K562 (cell line): ENCODE data around the gene HSF2. TPM values are rescaled to one million over a fixed set of nuclear protein-coding genes. Genes with fewer than 3 reads are reported as not detected.

ENCODE experiments used
- BRD9 ChIP-seq: fragments of 450-650 bp; IDR thresholded peaks from 2 replicates; pipeline ENCODE4 v1.6.1; 2018; ENCODE audit warnings: low read depth; ENCODE audit not compliant: partially characterized antibody
- DNMT1 ChIP-seq: fragments of 450-650 bp; IDR thresholded peaks from 2 replicates; pipeline ENCODE4 v1.6.1; 2016; ENCODE audit warnings: antibody characterized with exemption, mild to moderate bottlenecking
- FOS ChIP-seq: IDR thresholded peaks from 3 replicates; pipeline ENCODE4 v1.6.1; 2011; ENCODE audit not compliant: insufficient read length; ENCODE audit errors: extremely low read depth
- FUS ChIP-seq: fragments of 200-400 bp; formaldehyde crosslinking; optimal IDR thresholded peaks from 2 replicates; pipeline ENCODE3; 2017; ENCODE audit warnings: low read depth, low read length
- GTF2F1 ChIP-seq: IDR thresholded peaks from 2 replicates; pipeline ENCODE4 v1.6.1; 2011; ENCODE audit warnings: low read depth, low read length, improper control_type of control experiment
- HDGF ChIP-seq: fragments of 450-650 bp; IDR thresholded peaks from 2 replicates; pipeline ENCODE4 v1.6.1; 2016
- NCOA2 ChIP-seq, 2 experiments: fragments of 450-650 bp; IDR thresholded peaks; 2 replicates each; pipeline ENCODE4 v1.6.1; 2018; ENCODE audit warnings: mild to moderate bottlenecking in 2 of 2, moderate library complexity in 1 of 2; ENCODE audit not compliant: partially characterized antibody in 2 of 2
- PHTF2 ChIP-seq: fragments of 250-450 bp; sonication (Bioruptor Pico); IDR thresholded peaks from 2 replicates; pipeline ENCODE4 v1.5.0; 2021; ENCODE audit warnings: mild to moderate bottlenecking
- SREBF1 ChIP-seq: fragments of 150-350 bp; IDR thresholded peaks from 2 replicates; pipeline ENCODE4 v1.6.1; 2014; ENCODE audit warnings: antibody characterized with exemption, low read depth, low read length, borderline replicate concordance
- STAT5A ChIP-seq: IDR thresholded peaks from 2 replicates; pipeline ENCODE4 v1.6.1; 2012; ENCODE audit warnings: low read length, inconsistent platforms, borderline replicate concordance
- TAL1 ChIP-seq: fragments of 450-650 bp; IDR thresholded peaks from 2 replicates; pipeline ENCODE4 v1.6.1; 2016; ENCODE audit warnings: mild to moderate bottlenecking
- TBL1XR1 ChIP-seq, 2 experiments: IDR thresholded peaks; 2 replicates each; pipeline ENCODE4 v1.6.1; 2012; ENCODE audit warnings: improper control_type of control experiment in 2 of 2, low read length in 2 of 2, mild to moderate bottlenecking in 1 of 2
- TGIF2 ChIP-seq: sonication (generic); formaldehyde crosslinking; IDR thresholded peaks from 2 replicates; pipeline ENCODE4 v1.8.1; 2022; ENCODE audit warnings: mild to moderate bottlenecking, missing genetic modification reagents, moderate library complexity
- ZFP1 ChIP-seq: fragments of 450-650 bp; formaldehyde crosslinking; IDR thresholded peaks from 2 replicates; pipeline ENCODE4 v1.4.0; 2020; ENCODE audit warnings: mild to moderate bottlenecking, mixed read lengths
- ZNF146 ChIP-seq: IDR thresholded peaks from one replicate; pipeline ENCODE4 v1.6.1; 2018; ENCODE audit warnings: missing compliant biosample characterization; ENCODE audit not compliant: unreplicated experiment
- ZNF778 ChIP-seq: fragments of 450-650 bp; formaldehyde crosslinking; IDR thresholded peaks from 2 replicates; pipeline ENCODE4 v1.4.0; 2020; ENCODE audit warnings: mild to moderate bottlenecking, moderate library complexity
- polyA plus RNA-seq, 8 experiments: library from polyadenylated mRNA; depleted of rRNA in 4 of 8; stranded (reverse) in 5 of 8; unstranded in 3 of 8; fragments of >200 nt; fragmentation: Nextera tagmentation in 2 of 8; fragmentation: Illumina TruSeq in 1 of 8; extraction: Ambion mirVana in 2 of 8; extraction: Trizol in 1 of 8; gene quantifications; 2 replicates each; pipeline versions ENCODE4 v1.2.1 to v1.2.3, GENCODE V29; 2011 to 2014; ENCODE audit warnings: inconsistent platforms in 1 of 8, missing spikeins in 1 of 8
- total RNA-seq, 7 experiments: library from RNA; depleted of rRNA in 6 of 7; stranded (reverse); fragments of >200 nt in 6 of 7; fragmentation: Illumina TruSeq in 2 of 7; extraction: Trizol in 2 of 7; gene quantifications; 2 replicates each; pipeline versions ENCODE4 v1.2.1 to v1.2.3, GENCODE V29; 2011 to 2021; ENCODE audit warnings: low replicate concordance in 1 of 7
- TF ChIP-seq, protein P1 (sequence below): fragments of 450-650 bp; formaldehyde crosslinking; IDR thresholded peaks from 2 replicates; pipeline ENCODE4 v1.4.0; 2022; ENCODE audit warnings: mild to moderate bottlenecking, moderate library complexity
- TF ChIP-seq, protein P2 (sequence below): sonication (generic); formaldehyde crosslinking; IDR thresholded peaks from 2 replicates; pipeline ENCODE4 v1.8.1; 2023; ENCODE audit warnings: mild to moderate bottlenecking, missing genetic modification reagents, moderate library complexity
- TF ChIP-seq, protein P3 (sequence below): IDR thresholded peaks from 3 replicates; pipeline ENCODE4 v1.6.1; 2011; ENCODE audit warnings: borderline replicate concordance, mild to moderate bottlenecking; ENCODE audit not compliant: insufficient read length, insufficient read depth
- TF ChIP-seq, protein P4 (sequence below): IDR thresholded peaks from 2 replicates; pipeline ENCODE4 v1.6.1; 2011; ENCODE audit not compliant: insufficient read length; ENCODE audit errors: extremely low read depth
- TF ChIP-seq, protein P5 (sequence below): sonication (generic); formaldehyde crosslinking; IDR thresholded peaks from 2 replicates; pipeline ENCODE4 v1.8.1; 2023; ENCODE audit warnings: mild to moderate bottlenecking, missing genetic modification reagents

The HSF2 gene
- total and polyA plus RNA-seq, 9 of the 15 experiments (the other 6 are each of a cell fraction or from before 2014, with no cell fraction given), result 19.1 to 73.1 (median 29.2) TPM

DNA sequence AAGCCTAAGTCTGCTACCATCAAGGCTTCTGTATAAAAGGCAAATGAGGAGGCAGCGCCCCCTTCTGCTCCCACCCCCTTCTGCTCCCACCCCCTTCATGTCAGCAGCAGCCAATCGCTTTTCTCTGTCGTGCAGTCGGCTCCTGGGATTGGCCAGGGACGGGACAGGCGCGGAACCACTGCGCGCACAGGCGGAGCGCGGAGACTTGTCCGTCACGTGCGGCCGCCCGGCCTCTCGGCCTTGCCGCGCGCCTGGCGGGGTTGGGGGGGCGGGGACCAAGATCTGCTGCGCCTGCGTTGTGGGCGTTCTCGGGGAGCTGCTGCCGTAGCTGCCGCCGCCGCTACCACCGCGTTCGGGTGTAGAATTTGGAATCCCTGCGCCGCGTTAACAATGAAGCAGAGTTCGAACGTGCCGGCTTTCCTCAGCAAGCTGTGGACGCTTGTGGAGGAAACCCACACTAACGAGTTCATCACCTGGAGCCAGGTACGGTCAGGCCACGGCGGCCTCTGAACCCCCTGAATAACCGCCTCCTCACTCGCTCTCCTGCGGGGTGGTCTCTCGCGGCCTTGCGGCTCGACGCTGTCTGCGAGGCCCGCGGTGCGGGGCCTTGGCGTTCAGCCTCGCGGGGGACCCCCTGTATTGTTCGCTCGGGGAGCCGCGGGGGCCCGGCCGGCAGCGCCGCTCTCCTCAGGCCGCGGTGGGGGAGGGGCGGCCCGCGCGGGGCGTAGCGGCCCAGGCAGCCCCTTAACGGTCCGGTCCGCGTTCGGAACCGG, at the start of gene HSF2 (continued):
- TF ChIP-seq SREBF1 (no peak), ZNF146 (CRISPR knock-in tag) (no peak), NCOA2 (IDR thresholded peaks at IDR 0.05; ENCODE audit: partially characterized antibody in 2 of 2) (no peak), BRD9 (no peak), STAT5A (no peak), TAL1 (no peak), DNMT1 (no peak), GTF2F1 (no peak), PHTF2 (no peak), TBL1XR1 (IDR thresholded peaks at IDR 0.05; ENCODE audit: low read length in 2 of 2) (no peak), FOS (peak; percentile 91), HDGF (no peak), FUS (no peak), TGIF2 (CRISPR knock-in tag) (no peak; the same call in 1 of the 2 replicates), ZFP1 (CRISPR knock-in tag) (no peak), ZNF778 (CRISPR knock-in tag) (no peak)
- TF ChIP-seq, protein P1, sequence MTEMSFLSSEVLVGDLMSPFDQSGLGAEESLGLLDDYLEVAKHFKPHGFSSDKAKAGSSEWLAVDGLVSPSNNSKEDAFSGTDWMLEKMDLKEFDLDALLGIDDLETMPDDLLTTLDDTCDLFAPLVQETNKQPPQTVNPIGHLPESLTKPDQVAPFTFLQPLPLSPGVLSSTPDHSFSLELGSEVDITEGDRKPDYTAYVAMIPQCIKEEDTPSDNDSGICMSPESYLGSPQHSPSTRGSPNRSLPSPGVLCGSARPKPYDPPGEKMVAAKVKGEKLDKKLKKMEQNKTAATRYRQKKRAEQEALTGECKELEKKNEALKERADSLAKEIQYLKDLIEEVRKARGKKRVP (CRISPR knock-in tag), result no peak
- TF ChIP-seq, protein P2, sequence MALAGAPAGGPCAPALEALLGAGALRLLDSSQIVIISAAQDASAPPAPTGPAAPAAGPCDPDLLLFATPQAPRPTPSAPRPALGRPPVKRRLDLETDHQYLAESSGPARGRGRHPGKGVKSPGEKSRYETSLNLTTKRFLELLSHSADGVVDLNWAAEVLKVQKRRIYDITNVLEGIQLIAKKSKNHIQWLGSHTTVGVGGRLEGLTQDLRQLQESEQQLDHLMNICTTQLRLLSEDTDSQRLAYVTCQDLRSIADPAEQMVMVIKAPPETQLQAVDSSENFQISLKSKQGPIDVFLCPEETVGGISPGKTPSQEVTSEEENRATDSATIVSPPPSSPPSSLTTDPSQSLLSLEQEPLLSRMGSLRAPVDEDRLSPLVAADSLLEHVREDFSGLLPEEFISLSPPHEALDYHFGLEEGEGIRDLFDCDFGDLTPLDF (CRISPR knock-in tag), result no peak; the same call in 1 of the 2 replicates
- TF ChIP-seq, protein P3, sequence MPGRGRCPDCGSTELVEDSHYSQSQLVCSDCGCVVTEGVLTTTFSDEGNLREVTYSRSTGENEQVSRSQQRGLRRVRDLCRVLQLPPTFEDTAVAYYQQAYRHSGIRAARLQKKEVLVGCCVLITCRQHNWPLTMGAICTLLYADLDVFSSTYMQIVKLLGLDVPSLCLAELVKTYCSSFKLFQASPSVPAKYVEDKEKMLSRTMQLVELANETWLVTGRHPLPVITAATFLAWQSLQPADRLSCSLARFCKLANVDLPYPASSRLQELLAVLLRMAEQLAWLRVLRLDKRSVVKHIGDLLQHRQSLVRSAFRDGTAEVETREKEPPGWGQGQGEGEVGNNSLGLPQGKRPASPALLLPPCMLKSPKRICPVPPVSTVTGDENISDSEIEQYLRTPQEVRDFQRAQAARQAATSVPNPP, result no peak
- TF ChIP-seq, protein P4, sequence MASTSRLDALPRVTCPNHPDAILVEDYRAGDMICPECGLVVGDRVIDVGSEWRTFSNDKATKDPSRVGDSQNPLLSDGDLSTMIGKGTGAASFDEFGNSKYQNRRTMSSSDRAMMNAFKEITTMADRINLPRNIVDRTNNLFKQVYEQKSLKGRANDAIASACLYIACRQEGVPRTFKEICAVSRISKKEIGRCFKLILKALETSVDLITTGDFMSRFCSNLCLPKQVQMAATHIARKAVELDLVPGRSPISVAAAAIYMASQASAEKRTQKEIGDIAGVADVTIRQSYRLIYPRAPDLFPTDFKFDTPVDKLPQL, result no peak
- TF ChIP-seq, protein P5, sequence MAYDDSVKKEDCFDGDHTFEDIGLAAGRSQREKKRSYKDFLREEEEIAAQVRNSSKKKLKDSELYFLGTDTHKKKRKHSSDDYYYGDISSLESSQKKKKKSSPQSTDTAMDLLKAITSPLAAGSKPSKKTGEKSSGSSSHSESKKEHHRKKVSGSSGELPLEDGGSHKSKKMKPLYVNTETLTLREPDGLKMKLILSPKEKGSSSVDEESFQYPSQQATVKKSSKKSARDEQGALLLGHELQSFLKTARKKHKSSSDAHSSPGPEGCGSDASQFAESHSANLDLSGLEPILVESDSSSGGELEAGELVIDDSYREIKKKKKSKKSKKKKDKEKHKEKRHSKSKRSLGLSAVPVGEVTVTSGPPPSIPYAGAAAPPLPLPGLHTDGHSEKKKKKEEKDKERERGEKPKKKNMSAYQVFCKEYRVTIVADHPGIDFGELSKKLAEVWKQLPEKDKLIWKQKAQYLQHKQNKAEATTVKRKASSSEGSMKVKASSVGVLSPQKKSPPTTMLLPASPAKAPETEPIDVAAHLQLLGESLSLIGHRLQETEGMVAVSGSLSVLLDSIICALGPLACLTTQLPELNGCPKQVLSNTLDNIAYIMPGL (CRISPR knock-in tag), result no peak
